NT2/D1 (cell line): ENCODE data around the gene SYS1.

Experiments used
- DNase-seq: peaks from one replicate; pipeline ENCODE4 v3.0.0-alpha.2; 2011; ENCODE audit warnings: low read depth, low spot score
- H3K27me3 ChIP-seq: 2 replicates; pipeline ENCODE4 v1.6.0; 2011; ENCODE audit warnings: mild to moderate bottlenecking; ENCODE audit not compliant: insufficient read length, insufficient read depth
- H3K36me3 ChIP-seq: 2 replicates; pipeline ENCODE4 v1.6.1; 2011; ENCODE audit warnings: mild to moderate bottlenecking, low read length, mixed read lengths; ENCODE audit not compliant: insufficient read depth, insufficient read length
- H3K4me1 ChIP-seq: 2 replicates; pipeline ENCODE4 v1.5.1; 2011; ENCODE audit not compliant: insufficient read depth, insufficient read length
- H3K4me3 ChIP-seq: 2 replicates; pipeline ENCODE4 v1.5.1; 2011; ENCODE audit warnings: low read depth; ENCODE audit not compliant: insufficient read length
- H3K9ac ChIP-seq: 2 replicates; pipeline ENCODE4 v1.6.0; 2011; ENCODE audit warnings: low read depth; ENCODE audit not compliant: insufficient read length
- H3K9me3 ChIP-seq: 2 replicates; pipeline ENCODE4 v1.5.1; 2011; ENCODE audit warnings: mild to moderate bottlenecking, low read length; ENCODE audit not compliant: insufficient read depth
- SUZ12 ChIP-seq: IDR thresholded peaks from 2 replicates; pipeline ENCODE4 v1.6.1; 2011; ENCODE audit not compliant: insufficient read length, insufficient read depth; ENCODE audit errors: extremely low read depth
- YY1 ChIP-seq: IDR thresholded peaks from 2 replicates; pipeline ENCODE4 v1.6.1; 2011; ENCODE audit not compliant: insufficient read length, insufficient read depth
- ZNF274 ChIP-seq: IDR thresholded peaks from 2 replicates; pipeline ENCODE4 v1.6.1; 2011; ENCODE audit warnings: mild to moderate bottlenecking, low read depth, low read length

The SYS1 gene

DNA sequence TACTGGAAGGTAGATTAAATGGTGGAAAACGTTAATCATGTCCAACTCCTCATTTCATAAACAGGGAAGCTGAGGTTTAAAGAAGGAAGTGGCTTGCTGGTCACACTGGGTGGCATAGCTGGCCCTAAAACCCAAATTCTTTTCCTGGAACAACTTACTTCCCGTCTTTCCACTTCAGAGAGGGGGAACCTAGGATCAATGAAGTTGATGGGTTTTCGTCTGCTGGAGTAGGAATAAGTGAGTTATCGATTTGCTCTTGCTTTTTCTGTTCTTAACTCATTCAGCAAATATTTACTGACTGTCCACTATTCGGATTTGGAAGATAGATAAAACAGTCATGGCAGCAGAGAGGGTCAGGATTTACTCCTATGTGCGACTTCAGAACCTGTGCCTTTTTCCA lies 1.2 kb upstream of the SYS1 start:
- no peaks in the 10 kb centered on the region for H3K9me3 ChIP-seq
- no peaks in the 10 kb centered on the region for H3K27me3 ChIP-seq
- no peak overlapping the region for H3K9ac ChIP-seq
- peaks cover 20% of the 10 kb centered on the region for H3K36me3 ChIP-seq
- no peak for TF ChIP-seq SUZ12
- no peak for TF ChIP-seq YY1
- no peak for TF ChIP-seq ZNF274
- no peak for DNase-seq
- no peak overlapping the region for H3K4me3 ChIP-seq
- H3K4me1 ChIP-seq: peaks cover 7% of the 10 kb centered on the region

- H3K9me3 ChIP-seq: no peaks in the 10 kb centered on the region
- peak overlapping the region; percentile 95 for H3K9ac ChIP-seq
- no peaks in the 10 kb centered on the region for H3K27me3 ChIP-seq
- TF ChIP-seq SUZ12: no peak
- TF ChIP-seq ZNF274: no peak
- TF ChIP-seq YY1: no peak
- DNase-seq: no peak
- peaks cover 41% of the 10 kb centered on the region for H3K36me3 ChIP-seq
- peak overlapping the region; percentile 92 for H3K4me3 ChIP-seq
- H3K4me1 ChIP-seq: peaks cover 7% of the 10 kb centered on the region
Observed at GRCh38 chr20:45363611-45364492, 896 bp downstream of the SYS1 start.

DNA sequence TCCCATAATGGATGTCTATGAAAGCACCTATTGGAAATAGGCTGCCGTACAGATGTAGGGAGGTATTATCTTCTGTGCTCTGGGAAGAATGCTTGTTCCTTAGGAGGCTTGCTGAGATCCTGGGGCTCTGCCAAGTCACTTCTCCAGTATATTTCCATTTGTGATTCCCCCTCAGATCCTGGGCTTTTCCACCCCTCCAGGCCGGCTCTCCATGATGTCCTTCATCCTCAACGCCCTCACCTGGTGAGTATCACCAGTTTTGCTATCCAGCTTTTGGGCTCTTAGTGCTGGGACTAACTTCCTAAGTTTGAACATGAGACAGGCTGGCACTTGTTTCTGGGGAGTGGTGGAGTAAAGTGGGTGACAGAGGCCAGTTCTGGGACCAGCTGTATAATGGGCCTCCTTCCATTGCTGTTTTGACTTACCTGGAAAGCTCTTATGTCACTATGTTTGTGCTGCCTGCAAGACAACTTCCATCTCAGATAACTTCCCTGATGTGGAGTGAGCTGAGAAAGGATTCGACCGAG lies 2.6 kb downstream of the SYS1 start:
- Histone ChIP-seq H3K4me3 (no peak overlapping the region), H3K36me3 (peaks cover 45% of the 10 kb centered on the region), H3K9me3 (no peaks in the 10 kb centered on the region), H3K4me1 (peaks cover 2% of the 10 kb centered on the region), H3K27me3 (no peaks in the 10 kb centered on the region), H3K9ac (no peak overlapping the region)
- no peak for DNase-seq
- TF ChIP-seq YY1 (no peak), ZNF274 (no peak), SUZ12 (no peak)

- H3K4me1 ChIP-seq: peaks cover 2% of the 10 kb centered on the region
- H3K36me3 ChIP-seq: peaks cover 47% of the 10 kb centered on the region
- TF ChIP-seq ZNF274: no peak
- no peak for TF ChIP-seq SUZ12
- no peak for TF ChIP-seq YY1
- no peaks in the 10 kb centered on the region for H3K9me3 ChIP-seq
- no peak for DNase-seq
- no peaks in the 10 kb centered on the region for H3K27me3 ChIP-seq
- no peak overlapping the region for H3K4me3 ChIP-seq
- no peak overlapping the region for H3K9ac ChIP-seq
Observed at GRCh38 chr20:45366192-45366591, 3.2 kb downstream of the SYS1 start.

GRCh38 chr20:45366631-45367030 lies 3.7 kb downstream of the SYS1 start:
- H3K9me3 ChIP-seq: no peaks in the 10 kb centered on the region
- no peak overlapping the region for H3K9ac ChIP-seq
- DNase-seq: no peak
- H3K27me3 ChIP-seq: no peaks in the 10 kb centered on the region
- H3K4me1 ChIP-seq: peaks cover 2% of the 10 kb centered on the region
- H3K36me3 ChIP-seq: peaks cover 47% of the 10 kb centered on the region
- TF ChIP-seq SUZ12 (no peak), ZNF274 (no peak), YY1 (no peak)
- no peak overlapping the region for H3K4me3 ChIP-seq

- TF ChIP-seq SUZ12 (no peak), YY1 (no peak), ZNF274 (no peak)
- H3K4me1 ChIP-seq: peaks cover 2% of the 10 kb centered on the region
Observed at GRCh38 chr20:45367126-45367525, 4.2 kb downstream of the SYS1 start.

GRCh38 chr20:45368221-45368980 lies 5.4 kb downstream of the SYS1 start:
- no peak for TF ChIP-seq SUZ12
- no peak for TF ChIP-seq YY1
- TF ChIP-seq ZNF274: no peak
- peaks cover 2% of the 10 kb centered on the region for H3K4me1 ChIP-seq
- H3K27me3 ChIP-seq: no peaks in the 10 kb centered on the region
- no peaks in the 10 kb centered on the region for H3K9me3 ChIP-seq
- DNase-seq: no peak
- H3K36me3 ChIP-seq: peaks cover 47% of the 10 kb centered on the region
- no peak overlapping the region for H3K4me3 ChIP-seq
- H3K9ac ChIP-seq: no peak overlapping the region

More at GRCh38 chr20:45367126-45367525, 4.2 kb downstream of the SYS1 start:
- no peaks in the 10 kb centered on the region for H3K9me3 ChIP-seq
- no peak for DNase-seq
- no peak overlapping the region for H3K4me3 ChIP-seq
- H3K27me3 ChIP-seq: no peaks in the 10 kb centered on the region
- peaks cover 47% of the 10 kb centered on the region for H3K36me3 ChIP-seq
- H3K9ac ChIP-seq: no peak overlapping the region
